C4-2B (cell line): Measurements from ENCODE around the gene MSI2.

Experiments used
- CTCF ChIP-seq: fragments of 450-650 bp; conservative IDR thresholded peaks from 2 replicates; pipeline ENCODE4 v1.5.1; 2017; ENCODE audit warnings: mild to moderate bottlenecking
- ZFX ChIP-seq: fragments of 450-650 bp; IDR thresholded peaks from 2 replicates; pipeline ENCODE4 v1.6.1; 2017

- TF ChIP-seq CTCF, result no peak
- no peak for TF ChIP-seq ZFX
Measured at GRCh38 chr17:57451643-57452042, 195.3 kb downstream of the MSI2 start.
